Retinal pigment epithelial cell (primary cell): ENCODE results near the gene LDLRAD3.

Experiments
- DNase-seq: peaks from one replicate; pipeline ENCODE4 v3.0.0-alpha.2; 2010; ENCODE audit warnings: low read depth
- H3K4me3 ChIP-seq: 2 replicates; pipeline ENCODE4 v1.5.1; 2011; ENCODE audit warnings: mild to moderate bottlenecking, low read length, control low read depth, moderate library complexity
- TF ChIP-seq, protein P1 (sequence below): conservative IDR thresholded peaks from 2 replicates; pipeline ENCODE4 v1.5.1; 2011; ENCODE audit warnings: low read depth, low read length, control low read depth, inconsistent platforms

The LDLRAD3 gene

DNA sequence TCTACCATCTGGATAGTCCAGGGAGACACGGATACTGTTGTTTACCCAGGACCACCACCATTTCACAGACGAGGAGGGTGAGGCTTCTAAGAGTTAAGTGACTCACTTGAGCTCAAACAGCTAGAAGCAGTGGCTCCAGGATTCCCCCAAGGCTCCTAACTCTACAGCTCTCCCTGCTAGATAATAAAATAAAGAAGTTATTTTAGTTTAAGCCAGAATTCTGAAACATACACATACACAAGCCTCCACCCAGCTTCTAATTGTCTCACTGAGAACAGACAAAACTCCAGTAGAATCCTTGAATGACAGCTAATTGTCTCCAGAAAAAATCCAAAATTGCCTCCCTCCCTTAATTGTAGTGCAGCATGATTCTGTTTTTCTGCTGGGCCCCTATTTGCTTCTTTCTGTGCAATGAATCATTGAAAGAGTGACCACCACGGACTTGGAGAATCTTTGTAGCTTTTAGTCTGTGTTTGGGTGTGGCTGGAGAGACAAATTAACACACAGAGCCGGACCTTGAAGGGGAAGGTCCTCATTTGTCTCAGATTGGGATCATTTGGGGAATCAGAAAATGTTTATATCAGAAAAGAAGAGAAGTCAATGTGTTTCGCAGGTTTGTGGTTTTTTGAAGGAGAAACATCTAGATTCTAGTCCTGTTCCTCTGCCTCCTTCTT lies 280.5 kb downstream of the LDLRAD3 start:
- DNase-seq: no peak
- H3K4me3 ChIP-seq: no peak overlapping the region
- TF ChIP-seq, protein P1, sequence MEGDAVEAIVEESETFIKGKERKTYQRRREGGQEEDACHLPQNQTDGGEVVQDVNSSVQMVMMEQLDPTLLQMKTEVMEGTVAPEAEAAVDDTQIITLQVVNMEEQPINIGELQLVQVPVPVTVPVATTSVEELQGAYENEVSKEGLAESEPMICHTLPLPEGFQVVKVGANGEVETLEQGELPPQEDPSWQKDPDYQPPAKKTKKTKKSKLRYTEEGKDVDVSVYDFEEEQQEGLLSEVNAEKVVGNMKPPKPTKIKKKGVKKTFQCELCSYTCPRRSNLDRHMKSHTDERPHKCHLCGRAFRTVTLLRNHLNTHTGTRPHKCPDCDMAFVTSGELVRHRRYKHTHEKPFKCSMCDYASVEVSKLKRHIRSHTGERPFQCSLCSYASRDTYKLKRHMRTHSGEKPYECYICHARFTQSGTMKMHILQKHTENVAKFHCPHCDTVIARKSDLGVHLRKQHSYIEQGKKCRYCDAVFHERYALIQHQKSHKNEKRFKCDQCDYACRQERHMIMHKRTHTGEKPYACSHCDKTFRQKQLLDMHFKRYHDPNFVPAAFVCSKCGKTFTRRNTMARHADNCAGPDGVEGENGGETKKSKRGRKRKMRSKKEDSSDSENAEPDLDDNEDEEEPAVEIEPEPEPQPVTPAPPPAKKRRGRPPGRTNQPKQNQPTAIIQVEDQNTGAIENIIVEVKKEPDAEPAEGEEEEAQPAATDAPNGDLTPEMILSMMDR: no peak

GRCh38 chr11:36227044-36227443 lies 283.2 kb downstream of the LDLRAD3 start:
- TF ChIP-seq, protein P1: no peak
- no peak for DNase-seq
- H3K4me3 ChIP-seq: no peak overlapping the region

GRCh38 chr11:36228689-36229088 lies 284.8 kb downstream of the LDLRAD3 start:
- TF ChIP-seq, protein P1: no peak
- no peak for DNase-seq
- no peak overlapping the region for H3K4me3 ChIP-seq

GRCh38 chr11:36229091-36229705 lies 285.3 kb downstream of the LDLRAD3 start:
- TF ChIP-seq, protein P1: no peak
- no peak for DNase-seq
- no peak overlapping the region for H3K4me3 ChIP-seq

DNA sequence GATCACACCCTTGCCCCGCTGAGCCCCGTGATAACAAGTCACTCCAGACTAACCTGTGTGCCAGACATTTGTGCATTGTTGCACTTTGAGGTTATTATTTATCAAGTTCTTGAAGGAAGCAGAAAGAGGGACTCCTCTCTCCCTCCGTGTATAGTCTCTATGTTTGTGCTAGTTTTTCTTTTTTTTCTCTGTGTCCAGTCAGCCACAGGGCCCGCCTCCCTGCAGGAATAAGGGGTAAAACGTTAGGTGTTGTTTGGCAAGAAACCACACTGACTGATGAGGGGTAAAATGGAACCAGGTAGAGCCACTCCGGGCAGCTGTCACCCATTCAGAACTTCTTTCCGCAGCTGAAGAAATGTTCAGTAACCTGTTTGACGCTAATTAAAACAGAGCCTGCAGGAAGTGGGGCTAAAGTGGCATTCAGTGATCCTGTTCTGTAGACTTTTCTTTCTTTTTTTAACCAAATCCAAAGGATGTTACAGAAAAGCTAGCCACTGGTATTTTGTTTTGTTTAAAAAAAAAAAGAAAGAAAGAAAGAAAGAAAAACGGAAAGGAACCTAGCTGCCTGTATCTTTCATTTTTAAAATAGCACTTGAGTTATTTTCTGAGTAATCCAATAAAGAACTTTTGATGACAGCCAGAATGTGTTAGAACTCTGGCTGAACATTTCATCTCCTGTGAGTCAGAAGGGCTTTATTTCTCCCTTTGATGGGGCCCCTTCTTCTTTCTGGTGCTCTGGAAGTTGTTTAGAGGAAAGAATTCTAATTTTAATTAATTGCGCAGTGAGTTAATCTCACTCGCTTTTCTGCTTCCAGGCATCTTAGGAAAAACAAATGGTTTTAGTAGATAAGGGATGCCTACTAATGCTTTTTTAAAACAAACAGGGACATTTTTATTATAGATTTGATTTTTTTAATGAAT lies 287.2 kb downstream of the LDLRAD3 start:
- peak; percentile 85 for DNase-seq
- H3K4me3 ChIP-seq: peak overlapping the region; percentile 4
- TF ChIP-seq, protein P1: no peak

GRCh38 chr11:36233204-36233603 lies 289.3 kb downstream of the LDLRAD3 start:
- no peak overlapping the region for H3K4me3 ChIP-seq
- TF ChIP-seq, protein P1: no peak
- DNase-seq: peak; percentile 51
